Esophagus (tissue), 2 donors: ENCODE measurements around the gene OSBPL5. TPM values are rescaled to one million over a fixed set of nuclear protein-coding genes. Genes with fewer than 3 reads are reported as not detected.

Experiments
- H3K27ac ChIP-seq, 2 donors: one replicate each; pipeline ENCODE4 v1.5.1; 2013; ENCODE audit warnings: low read depth in 2 of 2, mild to moderate bottlenecking in 2 of 2, inconsistent platforms in 1 of 2, low read length in 1 of 2, moderate library complexity in 1 of 2
- H3K27me3 ChIP-seq, 2 donors: one replicate each; pipeline ENCODE4 v1.6.1; 2013; ENCODE audit warnings: low read length in 2 of 2, control low read depth in 1 of 2, mild to moderate bottlenecking in 1 of 2; ENCODE audit not compliant: insufficient read depth in 2 of 2, control insufficient read depth in 1 of 2
- H3K36me3 ChIP-seq, 2 donors: one replicate each; pipeline ENCODE4 v1.6.1; 2013; ENCODE audit warnings: low read length in 1 of 2; ENCODE audit not compliant: control insufficient read depth in 2 of 2, insufficient read depth in 2 of 2
- H3K4me1 ChIP-seq, 2 donors: one replicate each; pipeline ENCODE4 v1.6.1; 2013; ENCODE audit warnings: low read length in 1 of 2; ENCODE audit not compliant: control insufficient read depth in 2 of 2, insufficient read depth in 2 of 2
- H3K4me3 ChIP-seq, 2 donors: one replicate each; pipeline ENCODE4 v1.5.1; 2013; ENCODE audit warnings: low read length in 2 of 2, mild to moderate bottlenecking in 2 of 2, low read depth in 1 of 2, moderate library complexity in 1 of 2
- H3K9me3 ChIP-seq, 2 donors: one replicate each; pipeline ENCODE4 v1.6.1; 2013; ENCODE audit warnings: mild to moderate bottlenecking in 2 of 2, low read depth in 1 of 2, low read length in 1 of 2, moderate library complexity in 1 of 2; ENCODE audit not compliant: control insufficient read depth in 2 of 2, insufficient read depth in 1 of 2
- WGBS, 2 donors: extraction: QIAGEN DNeasy Blood & Tissue Kit; methylation state at CpG; one replicate each; pipeline ENCODE4 v1.1.7; 2013; 5-methylcytosine and 5-hydroxymethylcytosine counted together
- polyA plus RNA-seq, 2 donors: library from polyadenylated mRNA; stranded (reverse); fragments of 200-250 nt; gene quantifications; one replicate each; pipeline ENCODE4 v1.2.3, GENCODE V29; 2013
- donor health status: healthy with polysubstance abuse.
- donor health status: Bipolar disorder and iron deficiency.

Gene OSBPL5
- polyA plus RNA-seq, 2 donors = 10.4 to 12.6 TPM

GRCh38 chr11:3144296-3145205, 20.6 kb downstream of the OSBPL5 start:
- Histone ChIP-seq H3K36me3 (peaks cover 0 to 10% of the 10 kb centered on the region in 2 donors), H3K4me1 (peaks cover 0 to 7% of the 10 kb centered on the region in 2 donors), H3K27ac (no peak overlapping the region), H3K4me3 (no peak overlapping the region), H3K27me3 (no peaks in the 10 kb centered on the region), H3K9me3 (no peaks in the 10 kb centered on the region)
- 77 to 80% methylated on average over 32 of the region's 32 CpGs for WGBS, 2 donors

- 83 to 86% methylated on average over 32 to 38 of the region's 38 CpGs for WGBS, 2 donors
- Histone ChIP-seq H3K27ac (no peak overlapping the region), H3K4me1 (peaks cover 0 to 13% of the 10 kb centered on the region in 2 donors)
Observed at GRCh38 chr11:3143136-3143880, 21.8 kb downstream of the OSBPL5 start.

GRCh38 chr11:3140291-3140603, 24.9 kb downstream of the OSBPL5 start:
- WGBS, 2 donors = 93 to 95% methylated on average over 3 to 4 of the region's 4 CpGs
- no peak overlapping the region for H3K4me3 ChIP-seq
- H3K9me3 ChIP-seq = no peaks in the 10 kb centered on the region
- H3K27me3 ChIP-seq = no peaks in the 10 kb centered on the region
- H3K4me1 ChIP-seq = peaks cover 0 to 16% of the 10 kb centered on the region in 2 donors
- peaks cover 0 to 7% of the 10 kb centered on the region in 2 donors for H3K36me3 ChIP-seq
- no peak overlapping the region for H3K27ac ChIP-seq

More at GRCh38 chr11:3143136-3143880, 21.8 kb downstream of the OSBPL5 start:
- Histone ChIP-seq H3K4me3 (no peak overlapping the region), H3K27me3 (no peaks in the 10 kb centered on the region), H3K36me3 (peaks cover 0 to 10% of the 10 kb centered on the region in 2 donors), H3K9me3 (no peaks in the 10 kb centered on the region)

- H3K9me3 ChIP-seq = no peaks in the 10 kb centered on the region
- no peak overlapping the region for H3K27ac ChIP-seq
- no peak overlapping the region for H3K4me3 ChIP-seq
- H3K36me3 ChIP-seq = peaks cover 0 to 7% of the 10 kb centered on the region in 2 donors
- peaks cover 3 to 16% of the 10 kb centered on the region in 2 donors for H3K4me1 ChIP-seq
- WGBS, 2 donors = 72 to 76% methylated on average over 14 to 15 of the region's 15 CpGs
- no peaks in the 10 kb centered on the region for H3K27me3 ChIP-seq
Observed at GRCh38 chr11:3139481-3140290, 25.4 kb downstream of the OSBPL5 start.

- Histone ChIP-seq H3K9me3 (no peaks in the 10 kb centered on the region), H3K27ac (no peak overlapping the region), H3K27me3 (no peaks in the 10 kb centered on the region), H3K36me3 (peaks cover 0 to 7% of the 10 kb centered on the region in 2 donors), H3K4me3 (no peak overlapping the region), H3K4me1 (peaks cover 3 to 16% of the 10 kb centered on the region in 2 donors)
- WGBS, 2 donors = 41 to 50% methylated on average over 8 of the region's 8 CpGs
Observed at GRCh38 chr11:3139086-3139440, 26.0 kb downstream of the OSBPL5 start.

- Histone ChIP-seq H3K27ac (no peak overlapping the region), H3K4me1 (peaks cover 3 to 16% of the 10 kb centered on the region in 2 donors), H3K4me3 (no peak overlapping the region)
Observed at GRCh38 chr11:3138178-3139085, 26.7 kb downstream of the OSBPL5 start.

GRCh38 chr11:3137486-3138177, 27.5 kb downstream of the OSBPL5 start:
- Histone ChIP-seq H3K4me1 (peaks cover 3 to 16% of the 10 kb centered on the region in 2 donors), H3K27ac (no peak overlapping the region), H3K27me3 (no peaks in the 10 kb centered on the region), H3K9me3 (no peaks in the 10 kb centered on the region), H3K4me3 (no peak overlapping the region), H3K36me3 (no peaks in the 10 kb centered on the region)
- 85 to 87% methylated on average over 17 of the region's 17 CpGs for WGBS, 2 donors

More at GRCh38 chr11:3138178-3139085, 26.7 kb downstream of the OSBPL5 start:
- Histone ChIP-seq H3K27me3 (no peaks in the 10 kb centered on the region), H3K9me3 (no peaks in the 10 kb centered on the region), H3K36me3 (peaks cover 0 to 3% of the 10 kb centered on the region in 2 donors)
- 85% methylated on average over 28 of the region's 28 CpGs for WGBS, 2 donors

GRCh38 chr11:3136546-3137455, 28.3 kb downstream of the OSBPL5 start:
- WGBS, 2 donors = 88 to 90% methylated on average over 13 of the region's 13 CpGs

More at GRCh38 chr11:3136546-3137455, 28.3 kb downstream of the OSBPL5 start:
- peaks cover 3 to 16% of the 10 kb centered on the region in 2 donors for H3K4me1 ChIP-seq
- no peak overlapping the region for H3K27ac ChIP-seq
- no peaks in the 10 kb centered on the region for H3K27me3 ChIP-seq
- H3K36me3 ChIP-seq = no peaks in the 10 kb centered on the region
- H3K9me3 ChIP-seq = no peaks in the 10 kb centered on the region
- no peak overlapping the region for H3K4me3 ChIP-seq
